CD14-positive monocyte (primary cell): Measurements from ENCODE around the gene PATL2. TPM values are rescaled to one million over a fixed set of nuclear protein-coding genes. Genes with fewer than 3 reads are reported as not detected.
"Not testable (repeated sequence)": the region's sequence is repeated elsewhere in the genome, so short reads cannot be mapped to it uniquely, and the experiment has no call there.

Source experiments
- DNase-seq, 3 donors: peaks; one replicate each; pipeline ENCODE4 v3.0.0-alpha.2; 2011 to 2022
- H2AFZ ChIP-seq: 2 replicates; pipeline ENCODE4 v1.6.0; 2012; ENCODE audit warnings: mild to moderate bottlenecking, low read depth, low read length, inconsistent platforms; ENCODE audit not compliant: insufficient read depth, poor library complexity, severe bottlenecking
- H3K27ac ChIP-seq, 2 donors: 1 replicate in 1 of 2; 2 replicates in 1 of 2; pipeline ENCODE4 v1.5.1; 2012 to 2013; ENCODE audit warnings: low read length in 2 of 2, control low read depth in 1 of 2, inconsistent platforms in 1 of 2, low read depth in 1 of 2, mild to moderate bottlenecking in 1 of 2
- H3K27me3 ChIP-seq, 2 donors: one replicate each; pipeline versions ENCODE4 v1.6.0 to v1.6.1; 2011 to 2013; ENCODE audit warnings: low read length in 2 of 2; ENCODE audit not compliant: control insufficient read depth in 2 of 2, insufficient read depth in 2 of 2
- H3K36me3 ChIP-seq, 2 donors: replicated peaks in 1 of 2; 1 replicate in 1 of 2; 2 replicates in 1 of 2; pipeline versions ENCODE4 v1.5.1 to v1.6.1; 2012 to 2013; ENCODE audit warnings: low read length in 2 of 2, control low read depth in 1 of 2, inconsistent platforms in 1 of 2, mild to moderate bottlenecking in 1 of 2; ENCODE audit not compliant: insufficient read depth in 2 of 2, control insufficient read depth in 1 of 2
- H3K4me1 ChIP-seq, 2 donors: 1 replicate in 1 of 2; 2 replicates in 1 of 2; pipeline versions ENCODE4 v1.5.1 to v1.6.1; 2012 to 2013; ENCODE audit warnings: low read length in 2 of 2, control low read depth in 1 of 2, inconsistent platforms in 1 of 2, mild to moderate bottlenecking in 1 of 2, moderate library complexity in 1 of 2; ENCODE audit not compliant: insufficient read depth in 2 of 2, control insufficient read depth in 1 of 2
- H3K4me2 ChIP-seq: replicated peaks from 2 replicates; pipeline ENCODE3; 2012; ENCODE audit warnings: low read length, moderate library complexity, mild to moderate bottlenecking; ENCODE audit not compliant: poor library complexity, severe bottlenecking; ENCODE audit errors: extremely low read depth
- H3K4me3 ChIP-seq, 3 experiments: fragments of 200-600 bp in 1 of 3; sonication (generic) in 1 of 3; replicated peaks in 1 of 3; 1 replicate in 2 of 3; 2 replicates in 1 of 3; pipeline ENCODE4 v1.5.1; 2011 to 2013; ENCODE audit warnings: low read length in 3 of 3, mild to moderate bottlenecking in 3 of 3, control low read depth in 2 of 3, low read depth in 2 of 3, inconsistent platforms in 1 of 3, moderate library complexity in 1 of 3
- H3K79me2 ChIP-seq: 2 replicates; pipeline ENCODE4 v1.6.0; 2012; ENCODE audit warnings: mild to moderate bottlenecking, control low read depth, inconsistent platforms, low read length, moderate library complexity; ENCODE audit not compliant: insufficient read depth
- H3K9ac ChIP-seq: 2 replicates; pipeline ENCODE4 v1.6.0; 2017; ENCODE audit warnings: low read length, mild to moderate bottlenecking; ENCODE audit not compliant: insufficient read depth, poor library complexity, severe bottlenecking
- H3K9me3 ChIP-seq, 2 donors: replicated peaks in 1 of 2; 1 replicate in 1 of 2; 2 replicates in 1 of 2; pipeline versions ENCODE4 v1.5.1 to v1.6.1; 2012 to 2013; ENCODE audit warnings: low read length in 2 of 2, control low read depth in 1 of 2; ENCODE audit not compliant: control insufficient read depth in 1 of 2, insufficient read depth in 1 of 2
- H4K20me1 ChIP-seq: 2 replicates; pipeline ENCODE4 v1.6.0; 2012; ENCODE audit warnings: mild to moderate bottlenecking, low read length, control low read depth, moderate library complexity; ENCODE audit not compliant: insufficient read depth
- H3K27ac Mint-ChIP-seq, 7 donors: one replicate each; pipeline ENCODE4 v1.8.0; 2020; ENCODE audit warnings: mild to moderate bottlenecking in 7 of 7, mixed read lengths in 7 of 7, moderate library complexity in 6 of 7, inconsistent platforms in 2 of 7
- H3K27me3 Mint-ChIP-seq, 3 donors: one replicate each; pipeline ENCODE4 v1.8.0; 2021 to 2022; ENCODE audit warnings: low read depth in 3 of 3, mild to moderate bottlenecking in 3 of 3, mixed read lengths in 3 of 3, moderate library complexity in 3 of 3, inconsistent platforms in 1 of 3
- H3K36me3 Mint-ChIP-seq, 2 donors: one replicate each; pipeline ENCODE4 v1.8.0; 2020; ENCODE audit warnings: mixed read lengths in 2 of 2, inconsistent platforms in 1 of 2, mild to moderate bottlenecking in 1 of 2
- H3K4me1 Mint-ChIP-seq: one replicate; pipeline ENCODE4 v1.8.0; 2020; ENCODE audit warnings: mild to moderate bottlenecking, mixed read lengths
- H3K4me3 Mint-ChIP-seq, 2 donors: one replicate each; pipeline ENCODE4 v1.8.0; 2020; ENCODE audit warnings: mild to moderate bottlenecking in 2 of 2, mixed read lengths in 2 of 2, moderate library complexity in 1 of 2
- H3K9me3 Mint-ChIP-seq, 7 donors: one replicate each; pipeline ENCODE4 v1.8.0; 2020 to 2022; ENCODE audit warnings: mixed read lengths in 7 of 7, mild to moderate bottlenecking in 6 of 7, moderate library complexity in 6 of 7, inconsistent platforms in 2 of 7
- CTCF ChIP-seq: fragments of 200-600 bp; IDR thresholded peaks from one replicate; pipeline ENCODE4 v1.8.0; 2022; ENCODE audit warnings: antibody characterized with exemption, mild to moderate bottlenecking
- WGBS: methylation state at CpG from one replicate; pipeline ENCODE4 v1.1.5; 2013; ENCODE audit warnings: missing lambda C conversion rate; ENCODE audit not compliant: insufficient coverage; 5-methylcytosine and 5-hydroxymethylcytosine counted together
- intact Hi-C, 2 donors: fragments of 100-400 bp; cut with micrococcal nuclease; formaldehyde crosslinking; loops; one replicate each; pipeline versions ENCODE4 v1.15.0 to v1.15.1; 2023
- polyA plus RNA-seq, 3 donors: library from polyadenylated mRNA; depleted of rRNA in 1 of 3; unstranded in 2 of 3; stranded (reverse) in 1 of 3; fragments of 300-500 nt in 2 of 3; fragments of >200 nt in 1 of 3; fragmentation: Illumina TruSeq in 2 of 3; gene quantifications; 1 replicate in 2 of 3; 2 replicates in 1 of 3; pipeline ENCODE4 v1.2.3, GENCODE V29; 2012 to 2021

Gene PATL2
- polyA plus RNA-seq, 3 donors, result 1.8 to 14.4 (median 1.9) TPM

GRCh38 chr15:44633603-44634002 lies 77.5 kb downstream of the PATL2 start:
- Histone ChIP-seq H3K79me2 (peaks cover 48% of the 10 kb centered on the region), H3K27ac (peak overlapping the region in 1 of 2 donors; percentile 64), H3K4me1 (no peaks in the 10 kb centered on the region), H3K4me2 (no peak overlapping the region), H3K36me3 (peaks cover 87 to 99% of the 10 kb centered on the region in 2 donors), H3K27me3 (no peaks in the 10 kb centered on the region), H4K20me1 (peaks cover 69% of the 10 kb centered on the region), H2AFZ (no peak overlapping the region), H3K9ac (no peak overlapping the region), H3K9me3 (no peaks in the 10 kb centered on the region), H3K4me3 (no peak overlapping the region)
- H3K27me3 Mint-ChIP-seq, result no peaks in the 10 kb centered on the region
- intact Hi-C loops, result no loop called here
- TF ChIP-seq CTCF, result no peak
- peak; percentile 9 to 58 (median 13) for DNase-seq
- H3K4me3 Mint-ChIP-seq, result no peak overlapping the region
- H3K9me3 Mint-ChIP-seq, result no peaks in the 10 kb centered on the region
- WGBS, result 100% methylated on average over 3 of the region's 5 CpGs
- peak overlapping the region; percentile 47 to 93 (median 89) for H3K27ac Mint-ChIP-seq
- peaks cover 69 to 90% of the 10 kb centered on the region in 2 donors for H3K36me3 Mint-ChIP-seq
- H3K4me1 Mint-ChIP-seq, result peaks cover 2% of the 10 kb centered on the region

DNA sequence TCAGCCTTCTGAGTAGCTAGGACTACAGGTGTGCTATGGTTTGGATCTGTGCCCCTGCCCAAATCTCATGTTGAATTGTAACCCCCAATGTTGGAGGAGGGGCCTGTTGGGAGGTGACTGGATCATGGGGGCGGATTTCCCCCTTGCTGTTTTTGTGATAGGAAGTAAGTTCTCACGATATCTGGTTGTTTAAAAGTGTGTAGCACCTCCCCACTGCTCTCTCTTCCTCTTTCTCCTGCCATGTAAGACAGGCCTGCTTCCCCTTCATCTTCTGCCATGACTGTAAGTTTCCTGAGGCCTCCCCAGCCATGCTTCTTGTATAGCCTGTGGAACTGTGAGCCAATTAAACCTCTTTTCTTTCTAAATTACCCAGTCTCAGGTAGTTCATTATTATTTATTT lies 85.8 kb downstream of the PATL2 start:
- H3K4me3 ChIP-seq, H3K27me3 Mint-ChIP-seq, H3K4me1 Mint-ChIP-seq, H2AFZ ChIP-seq, H3K27me3 ChIP-seq, H3K9me3 ChIP-seq, H3K4me1 ChIP-seq, H3K79me2 ChIP-seq, H3K9ac ChIP-seq, intact Hi-C loops, H3K4me2 ChIP-seq, H3K9me3 Mint-ChIP-seq, H3K4me3 Mint-ChIP-seq: not testable (repeated sequence)
- WGBS, result no CpG with 5 or more reads among the region's 2 CpGs
- peaks cover 55% of the 10 kb centered on the region for H4K20me1 ChIP-seq
- H3K27ac ChIP-seq, result peak overlapping the region in 1 of 2 donors; percentile 58
- DNase-seq, result peak in 1 of 3 donors; percentile 33
- Mint-ChIP-seq H3K27ac (peak overlapping the region in 3 of 7 donors; percentile 36 to 58 (median 54)), H3K36me3 (peaks cover 87 to 96% of the 10 kb centered on the region in 2 donors)
- H3K36me3 ChIP-seq, result peaks cover 98 to 100% of the 10 kb centered on the region in 2 donors
